Left forelimb (tissue), 1 donor: ENCODE results near the gene NT5DC3.

Experiments used
- DNase-seq: peaks from one replicate; pipeline ENCODE4 v3.0.0-alpha.2; 2018; ENCODE audit warnings: low spot score

The NT5DC3 gene

GRCh38 chr12:103782399-103782798 is 58.6 kb downstream of the NT5DC3 start:
- DNase-seq, result no peak

- DNase-seq, result no peak
Measured at GRCh38 chr12:103780992-103781391, 60.0 kb downstream of the NT5DC3 start.

GRCh38 chr12:103780093-103780440 is 61.0 kb downstream of the NT5DC3 start:
- no peak for DNase-seq

GRCh38 chr12:103779410-103780092 is 61.5 kb downstream of the NT5DC3 start:
- DNase-seq, result no peak

DNA sequence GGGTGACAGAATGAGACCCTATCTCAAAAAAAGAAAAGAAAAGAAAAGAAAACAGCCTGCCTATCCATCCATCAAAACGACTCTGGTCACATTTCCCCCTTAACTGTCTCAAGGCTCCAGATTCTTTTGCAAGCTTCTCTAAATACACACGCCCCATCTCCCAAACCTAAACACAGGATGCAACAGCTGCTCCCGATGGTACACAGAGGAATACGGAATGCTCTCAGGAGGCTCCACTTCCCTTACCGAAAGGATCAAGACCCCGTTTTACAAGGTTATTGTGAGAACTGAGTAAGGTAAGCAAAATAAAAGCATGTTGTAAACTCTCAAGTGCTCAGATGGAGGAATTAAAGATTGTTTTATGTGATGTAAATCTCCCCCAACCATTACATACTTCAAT is 62.3 kb downstream of the NT5DC3 start:
- DNase-seq, result no peak

DNA sequence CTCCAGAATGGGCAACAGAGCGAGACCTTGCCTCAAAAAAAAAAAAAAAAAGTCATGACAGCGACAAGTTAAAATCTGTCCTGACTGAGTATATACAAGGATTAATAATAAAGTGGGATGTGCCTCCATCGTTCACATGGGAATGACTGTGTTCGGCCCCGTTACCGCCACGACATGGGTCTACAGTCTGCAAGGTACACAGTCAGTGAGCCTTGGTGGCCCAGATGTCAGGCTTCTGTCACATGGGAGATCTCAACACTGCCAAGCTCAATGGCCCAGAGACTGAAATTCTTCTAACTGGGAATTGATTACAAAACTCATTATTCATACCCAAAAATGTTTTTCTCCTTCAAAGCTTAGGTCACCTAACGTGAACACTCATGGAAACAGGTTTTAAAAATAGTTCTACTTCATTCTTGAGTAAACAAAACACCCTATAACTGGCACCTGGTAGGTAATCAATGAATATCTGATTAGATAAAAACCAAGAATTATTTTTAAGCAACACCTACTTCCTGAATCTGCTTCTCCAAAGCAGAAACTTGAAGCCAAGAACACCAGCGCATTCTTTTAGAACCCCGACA is 66.0 kb downstream of the NT5DC3 start:
- DNase-seq, result no peak

GRCh38 chr12:103773109-103773910 is 67.7 kb downstream of the NT5DC3 start:
- DNase-seq, result no peak

DNA sequence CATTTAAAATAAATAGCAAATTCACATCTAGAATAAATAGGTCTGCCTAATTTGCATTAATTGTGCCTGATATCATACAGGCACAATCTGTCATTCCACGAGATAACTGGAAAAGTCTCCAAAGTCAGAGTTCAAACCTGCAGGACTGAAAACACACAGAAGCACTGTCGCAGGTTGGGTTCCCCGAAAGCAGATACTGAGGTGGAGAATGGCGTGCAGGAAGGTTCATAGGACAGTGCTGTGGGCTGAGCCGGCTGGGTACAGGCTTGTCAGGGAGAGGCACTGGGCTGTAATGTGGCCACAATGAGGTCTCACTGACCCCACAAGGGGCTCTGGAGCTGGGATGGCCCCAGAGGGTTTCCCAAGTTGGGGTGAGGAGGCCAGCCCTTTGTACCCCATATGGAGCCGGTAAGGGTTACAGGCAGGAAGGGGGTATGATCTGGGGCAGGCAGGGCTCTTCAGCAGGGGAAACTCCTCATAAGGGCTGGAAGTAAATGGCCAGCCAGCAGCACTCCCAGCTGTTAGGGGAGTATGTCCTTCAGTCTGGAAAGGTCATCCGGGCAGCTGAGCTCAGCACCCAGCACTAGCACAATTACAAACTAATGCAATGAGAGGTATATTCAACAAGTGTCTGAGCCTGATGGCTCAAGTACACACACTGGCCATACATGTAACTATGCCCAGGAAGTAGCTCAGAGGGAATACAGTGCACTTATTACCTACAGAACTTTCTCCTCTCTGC is 68.5 kb downstream of the NT5DC3 start:
- DNase-seq, result no peak

GRCh38 chr12:103771466-103771865 is 69.6 kb downstream of the NT5DC3 start:
- no peak for DNase-seq

- DNase-seq, result no peak
Measured at GRCh38 chr12:103769240-103769945, 71.6 kb downstream of the NT5DC3 start.

- DNase-seq, result no peak
Measured at GRCh38 chr12:103768467-103769123, 72.4 kb downstream of the NT5DC3 start.

DNA sequence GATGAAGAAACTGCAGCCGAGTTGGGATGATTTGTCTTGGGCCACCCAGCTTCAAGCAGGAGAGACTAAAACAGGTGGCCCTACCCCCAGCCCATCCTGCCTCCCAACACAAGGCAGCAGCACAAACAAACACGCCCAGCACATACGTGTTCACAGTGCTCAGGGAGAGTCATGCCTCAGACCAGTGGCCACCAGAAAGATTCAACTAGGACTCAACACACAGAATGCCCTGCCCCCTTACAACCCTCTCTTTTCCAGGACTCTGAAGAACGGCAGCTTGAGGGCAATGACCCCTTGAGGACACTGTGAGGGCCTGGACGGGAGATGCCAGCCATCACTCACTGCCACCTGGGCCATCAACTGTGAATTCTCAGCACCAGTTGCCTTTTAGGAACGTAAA is 75.0 kb downstream of the NT5DC3 start:
- DNase-seq, result no peak

DNA sequence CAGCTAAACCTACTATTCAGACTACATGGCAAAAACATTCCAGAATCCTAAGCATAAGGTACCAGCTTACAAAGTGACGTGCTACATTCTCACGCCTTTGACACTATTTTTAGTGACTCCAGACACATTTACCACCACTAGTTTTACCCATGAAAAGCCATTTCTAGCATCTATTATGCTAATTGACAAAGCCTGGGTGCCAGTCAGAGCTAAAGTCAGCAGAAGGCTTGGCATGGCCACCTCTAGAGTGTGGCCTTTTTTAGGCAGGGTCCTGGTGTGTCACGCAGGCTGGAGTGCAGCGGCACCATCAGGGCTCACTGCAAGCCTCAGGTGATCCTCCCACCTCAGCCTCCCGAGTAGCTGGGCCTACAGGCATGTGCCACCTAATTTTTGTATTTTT is 75.7 kb downstream of the NT5DC3 start:
- DNase-seq, result no peak

GRCh38 chr12:103762473-103762872 is 78.6 kb downstream of the NT5DC3 start:
- DNase-seq, result no peak

DNA sequence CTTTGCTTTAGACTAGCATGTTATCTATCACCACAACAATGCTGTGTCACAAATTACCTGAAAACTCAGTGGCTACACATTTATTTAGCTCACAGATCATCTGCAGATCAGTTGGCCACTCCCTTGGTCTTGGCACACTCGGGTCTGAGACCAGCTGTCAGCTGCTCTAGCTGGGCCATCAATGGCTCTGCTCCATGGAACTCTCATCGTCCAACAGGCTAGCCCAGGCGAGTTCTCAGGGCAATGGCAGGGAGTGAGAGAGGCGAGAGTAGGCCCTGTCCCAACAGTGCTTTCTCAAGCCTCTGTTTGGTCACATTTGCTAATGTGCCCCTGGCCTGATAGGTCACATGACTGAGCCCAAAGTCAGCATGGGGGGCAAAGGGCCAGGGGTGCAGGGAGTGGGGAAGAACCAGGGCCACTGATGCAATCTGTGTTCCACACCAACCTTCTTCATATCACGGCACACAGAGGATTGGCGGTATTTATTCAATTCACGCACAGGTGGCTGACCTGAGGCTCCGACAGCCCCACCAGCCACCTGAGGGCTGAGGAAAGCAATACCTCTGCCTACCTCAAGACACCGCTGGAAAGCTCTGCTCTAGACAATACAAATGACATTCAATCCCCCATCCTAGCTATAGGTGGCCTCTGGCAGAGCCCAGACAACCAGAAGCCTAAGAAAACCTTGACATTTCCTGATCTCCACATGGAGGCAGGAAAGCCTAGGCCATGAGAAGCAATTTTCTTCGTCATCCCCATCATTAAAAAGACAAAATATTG is 82.5 kb downstream of the NT5DC3 start:
- no peak for DNase-seq

- no peak for DNase-seq
Measured at GRCh38 chr12:103757248-103757647, 83.8 kb downstream of the NT5DC3 start.

GRCh38 chr12:103756443-103756842 is 84.6 kb downstream of the NT5DC3 start:
- DNase-seq, result no peak

- no peak for DNase-seq
Measured at GRCh38 chr12:103755425-103755824, 85.6 kb downstream of the NT5DC3 start.

DNA sequence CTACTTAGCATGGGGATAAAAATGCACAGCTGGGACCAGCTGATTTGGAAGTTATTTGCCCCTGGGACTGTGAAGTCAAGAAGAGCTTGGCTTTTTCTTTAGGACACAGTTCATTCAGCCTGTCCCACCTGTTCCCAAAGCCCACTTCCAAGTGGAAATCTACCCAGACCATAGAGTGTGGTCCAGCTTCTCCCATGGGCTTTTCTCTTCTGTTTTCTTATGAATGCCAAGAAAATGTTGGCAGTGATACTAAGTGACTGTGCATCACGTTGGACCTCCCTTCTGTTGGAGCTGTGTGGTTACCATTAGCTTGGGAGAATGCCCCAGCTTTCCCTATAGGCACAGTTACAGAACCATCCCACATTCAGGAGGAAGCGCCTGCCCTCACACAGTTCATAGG is 89.4 kb downstream of the NT5DC3 start:
- no peak for DNase-seq

DNA sequence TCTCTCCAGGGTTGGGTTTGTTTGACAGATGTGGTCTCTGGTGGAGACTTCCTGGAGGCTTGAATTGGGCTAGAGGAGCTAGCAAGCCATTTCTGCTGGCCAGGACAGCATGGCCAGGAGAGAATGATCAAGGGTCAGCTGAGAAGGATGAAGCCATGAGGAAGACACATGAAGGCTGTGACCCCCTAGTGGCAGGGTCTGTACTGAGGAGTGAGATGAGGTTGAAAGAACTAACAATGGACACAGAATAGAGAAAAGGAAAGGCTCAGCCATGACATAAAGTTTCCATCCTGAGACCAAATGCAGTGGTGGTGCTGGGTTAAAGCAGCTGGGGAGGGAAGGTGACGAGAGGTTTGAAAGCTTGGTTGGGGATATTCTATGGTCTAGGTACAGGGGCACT is 89.9 kb downstream of the NT5DC3 start:
- no peak for DNase-seq

DNA sequence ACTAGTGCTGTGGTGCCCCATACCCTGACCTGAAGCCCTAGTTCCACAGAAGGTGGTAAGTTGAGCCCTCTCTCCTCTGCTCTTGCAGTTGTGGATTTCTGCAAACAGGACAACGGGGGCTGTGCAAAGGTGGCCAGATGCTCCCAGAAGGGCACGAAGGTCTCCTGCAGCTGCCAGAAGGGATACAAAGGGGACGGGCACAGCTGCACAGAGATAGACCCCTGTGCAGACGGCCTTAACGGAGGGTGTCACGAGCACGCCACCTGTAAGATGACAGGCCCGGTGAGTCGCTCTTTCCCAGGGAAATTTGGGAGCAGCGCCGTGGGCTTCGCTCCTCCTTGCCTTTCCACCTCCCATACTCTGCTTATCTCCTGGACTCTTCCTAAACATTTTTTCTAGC is 92.2 kb downstream of the NT5DC3 start:
- DNase-seq, result no peak
